ENCODE data around the gene RPP25.
A peak's percentile ranks its signal among the peaks of the same experiment; 100 is the strongest.
"Not testable (repeated sequence)": the region's sequence is repeated elsewhere in the genome, so short reads cannot be mapped to it uniquely, and the experiment has no call there.

RPP25 gene

DNA sequence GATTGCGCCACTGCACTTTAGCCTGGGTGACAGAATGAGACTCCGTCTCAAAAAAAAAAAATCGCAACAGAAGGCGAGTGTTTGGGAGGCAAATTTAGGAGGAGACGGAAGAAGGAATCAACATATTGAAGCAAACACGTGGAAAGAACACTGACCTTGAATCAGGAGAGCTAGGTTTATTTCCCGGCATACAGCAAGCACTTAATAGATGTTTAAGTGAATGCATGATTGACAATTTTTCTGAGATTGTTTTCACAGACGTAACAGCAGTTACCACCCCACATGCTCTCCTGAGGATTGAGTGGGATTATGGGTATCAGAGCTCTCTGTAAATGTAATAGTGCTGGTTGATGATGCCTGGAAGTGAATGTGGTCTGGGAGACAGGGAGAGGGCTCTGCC lies 5.6 kb upstream of the RPP25 start:
- no peak for DNase-seq

DNA sequence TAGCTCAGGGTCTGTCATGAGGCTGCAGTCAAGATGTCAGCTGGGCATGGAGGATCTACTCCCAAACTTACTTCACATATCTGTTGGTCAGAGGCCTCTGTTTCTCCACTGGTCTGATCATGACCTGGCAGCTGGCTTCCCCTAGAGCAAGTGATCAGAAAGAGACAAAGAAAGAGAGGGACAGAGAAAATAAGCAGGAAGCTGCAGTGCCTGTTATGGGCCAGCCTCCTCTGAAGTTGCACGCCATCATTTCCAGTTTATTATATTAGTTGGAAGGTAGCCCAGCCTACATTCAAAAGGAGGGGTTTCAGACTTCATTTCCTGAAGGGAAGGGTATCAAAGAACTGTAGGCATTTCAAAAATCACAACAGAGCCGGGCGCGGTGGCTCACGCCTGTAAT lies 5.0 kb upstream of the RPP25 start:
- DNase-seq = no peak

DNA sequence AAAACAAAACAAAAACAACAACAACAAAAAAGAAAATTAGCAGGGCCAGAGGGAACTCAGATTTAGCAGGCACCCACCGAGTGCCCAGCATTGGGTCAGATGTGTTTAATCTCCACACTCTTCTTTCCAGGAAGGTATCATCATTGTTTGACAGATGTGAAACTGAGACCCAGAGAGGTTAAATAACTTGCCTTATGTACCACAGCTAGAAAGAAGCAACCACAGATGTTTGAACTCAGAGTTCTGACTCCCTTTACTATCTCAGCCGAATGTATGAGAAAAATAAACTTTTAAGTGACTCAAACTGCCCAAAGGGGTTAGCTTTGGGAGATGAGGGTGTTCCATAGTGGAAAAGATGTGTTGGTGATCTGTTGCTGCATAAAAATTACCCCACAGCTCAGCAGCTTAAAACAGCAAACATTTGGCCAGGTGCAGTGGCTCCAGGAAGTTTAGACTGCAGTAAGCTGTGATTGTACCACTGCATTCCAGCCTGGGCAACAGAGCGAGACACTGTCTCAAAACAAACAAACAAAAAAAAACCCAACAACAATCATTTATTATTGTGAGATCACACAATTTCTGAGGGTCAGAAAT lies 4.5 kb upstream of the RPP25 start:
- no peak for DNase-seq

DNA sequence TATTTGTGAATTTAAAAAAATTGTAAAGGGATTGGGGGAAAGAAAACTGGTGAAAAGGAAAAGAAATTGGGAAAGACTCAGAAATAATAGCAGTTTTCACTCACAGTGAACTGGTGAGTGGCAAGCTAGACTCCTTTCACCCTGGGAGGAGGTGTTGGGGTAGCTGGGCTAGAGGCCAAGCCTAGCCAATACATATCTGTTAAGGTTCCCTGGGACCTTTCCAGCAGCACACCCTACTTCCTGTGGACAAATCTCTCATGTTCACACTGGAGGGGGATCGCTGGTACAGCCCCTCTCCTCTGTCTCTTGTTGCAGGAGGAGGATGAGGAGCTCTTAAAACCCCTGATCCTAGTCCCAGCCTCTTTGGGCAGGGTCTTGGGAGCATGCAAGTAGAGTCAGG lies 3.7 kb upstream of the RPP25 start:
- no peak for DNase-seq

DNA sequence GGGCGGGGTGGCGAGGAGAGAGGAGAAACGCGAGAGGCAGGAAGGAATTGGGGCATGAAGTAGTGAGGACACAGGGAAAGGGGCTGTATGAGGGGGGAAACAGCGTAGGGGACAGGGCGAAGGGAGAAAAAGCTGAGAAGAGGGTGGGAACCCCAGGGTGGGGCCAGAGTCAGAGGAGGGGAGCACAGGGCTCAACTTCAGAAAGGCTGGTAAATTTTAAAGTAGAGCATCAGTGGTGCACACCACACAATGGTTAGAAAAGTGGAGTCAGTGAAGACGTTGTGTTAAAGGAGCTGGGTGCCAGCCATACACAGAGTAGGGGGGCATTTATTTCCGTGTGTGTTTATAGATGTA lies 3.0 kb upstream of the RPP25 start:
- DNase-seq = no peak

DNA sequence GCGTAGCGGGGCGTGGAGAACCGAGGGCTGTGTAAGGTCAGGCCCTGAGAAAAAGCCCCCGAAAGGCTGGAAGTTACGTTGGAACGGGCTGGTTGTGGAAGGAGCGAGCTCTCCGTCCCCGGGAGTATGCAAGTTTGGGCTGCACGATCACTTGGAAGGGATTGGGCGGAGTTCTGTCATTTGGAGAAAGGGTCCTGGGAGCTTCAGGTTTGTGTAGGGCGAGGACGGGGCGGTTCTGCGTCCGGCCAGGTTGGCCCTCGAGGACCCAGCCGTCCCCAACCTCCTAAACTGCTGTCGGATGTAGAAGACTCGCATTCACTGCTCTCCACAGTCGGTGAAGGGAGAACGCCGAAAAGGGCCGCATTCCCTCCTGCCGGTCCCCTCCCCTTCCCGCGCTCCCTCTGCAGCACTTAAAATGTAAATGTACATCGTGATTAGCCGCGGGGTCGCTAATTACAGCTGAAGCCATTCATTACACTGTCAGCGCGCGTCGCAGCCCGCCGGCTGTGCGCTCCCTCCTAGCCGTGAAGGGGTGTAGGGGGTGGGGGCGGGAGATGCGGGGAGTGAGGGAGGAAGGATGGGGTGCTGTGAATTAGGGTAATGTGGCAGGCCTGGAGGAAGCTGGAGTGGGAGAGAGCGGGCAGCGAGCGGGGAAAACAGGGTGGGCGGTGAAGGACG lies 2.5 kb upstream of the RPP25 start:
- DNase-seq = peak; percentile 56

DNA sequence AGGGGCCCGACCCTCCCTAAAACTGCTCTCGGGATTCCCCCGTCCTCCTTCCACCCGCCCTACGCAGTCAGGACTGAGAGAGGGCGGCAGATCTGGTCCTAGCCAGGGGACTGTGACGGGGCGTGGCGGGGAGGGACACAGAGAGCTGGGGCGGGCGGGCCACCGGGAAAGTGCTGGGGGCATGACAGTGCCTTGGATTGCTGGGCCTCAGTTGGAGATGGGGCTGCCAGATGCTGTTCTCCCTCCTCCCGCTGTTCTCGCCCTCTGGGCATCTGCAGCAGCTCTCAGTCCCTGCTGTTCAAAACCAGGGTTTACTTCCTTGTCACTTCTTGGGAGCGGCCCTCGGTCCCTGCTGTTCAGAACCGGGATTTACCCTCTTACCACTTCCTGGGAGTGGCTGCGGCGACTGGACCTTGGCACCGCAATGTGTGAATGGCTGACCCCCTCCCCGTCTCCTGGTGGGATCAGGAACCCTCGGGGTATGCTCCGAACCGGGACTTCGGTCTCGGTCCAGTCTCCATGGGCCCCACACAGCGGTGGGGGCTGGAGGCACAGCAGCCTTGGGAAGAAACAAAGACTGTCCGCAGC lies 1.8 kb upstream of the RPP25 start:
- DNase-seq = no peak

DNA sequence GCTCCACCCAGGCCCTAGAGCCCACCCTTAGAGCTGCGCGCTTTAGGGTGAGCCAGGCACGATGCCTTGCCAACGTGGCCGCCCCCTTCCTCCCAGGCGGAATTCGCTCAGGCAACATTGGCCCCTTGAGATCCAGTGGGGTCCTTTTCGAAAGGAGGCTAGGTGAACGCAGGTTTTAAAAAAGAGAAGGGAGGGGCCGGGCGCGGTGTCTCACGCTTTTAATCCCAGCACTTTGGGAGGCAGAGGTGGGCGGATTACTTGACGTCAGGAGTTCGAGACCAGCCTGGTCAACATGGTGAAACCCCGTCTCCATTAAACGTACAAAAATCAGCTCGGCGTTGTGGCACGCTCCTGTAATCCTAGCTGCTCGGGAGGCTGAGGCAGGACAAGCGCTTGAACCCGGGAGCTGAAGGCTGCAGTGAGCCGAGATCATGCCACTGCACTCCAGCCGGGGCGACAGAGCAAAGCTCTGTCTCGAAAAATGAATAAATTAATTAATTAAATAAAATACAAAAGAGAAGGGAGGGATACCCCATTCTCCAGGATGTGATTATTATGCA lies 984 bp upstream of the RPP25 start:
- DNase-seq = peak; percentile 44

DNA sequence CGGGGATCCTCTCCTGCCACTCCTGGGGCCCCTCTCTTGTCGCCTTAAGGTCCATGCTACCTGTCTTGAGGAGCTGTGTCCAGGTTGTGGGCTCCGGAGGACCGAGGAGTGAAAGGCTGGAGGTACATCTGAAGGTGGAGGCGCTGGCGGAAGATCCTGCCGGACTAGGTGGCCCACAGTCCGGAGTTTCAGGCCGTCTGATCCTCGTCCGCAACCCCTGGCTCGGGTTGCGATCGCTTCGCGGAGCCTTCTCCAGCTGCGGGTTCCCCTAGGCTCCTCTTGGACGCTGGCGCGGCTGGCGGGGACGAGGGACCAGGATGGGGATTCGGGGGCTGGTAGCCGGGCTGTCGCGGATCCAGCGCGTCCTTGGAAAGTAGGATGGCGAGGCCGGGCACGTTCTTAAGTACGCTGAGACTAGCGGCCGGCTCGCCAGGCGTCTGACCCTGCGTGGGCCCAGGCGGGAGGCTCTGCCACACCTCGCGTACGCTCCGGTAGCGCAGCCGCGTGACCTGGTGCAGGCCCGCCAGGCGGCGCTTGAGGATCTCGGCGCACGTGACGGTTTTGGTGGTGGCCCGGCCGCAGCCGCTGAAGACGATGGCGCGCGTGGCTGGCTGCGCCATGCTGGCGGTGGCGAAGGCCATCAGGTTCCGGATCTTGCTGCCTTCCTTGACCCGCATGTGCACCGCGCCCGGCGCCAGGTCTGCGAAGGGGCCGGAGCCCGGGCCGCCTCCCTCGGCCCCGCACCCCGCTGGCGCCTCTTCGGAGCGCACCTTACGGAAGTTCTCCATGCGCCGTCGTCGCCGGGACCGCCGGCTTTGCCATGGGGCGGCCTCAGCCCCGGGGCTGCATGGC lies 550 bp downstream of the RPP25 start:
- DNase-seq = no peak

DNA sequence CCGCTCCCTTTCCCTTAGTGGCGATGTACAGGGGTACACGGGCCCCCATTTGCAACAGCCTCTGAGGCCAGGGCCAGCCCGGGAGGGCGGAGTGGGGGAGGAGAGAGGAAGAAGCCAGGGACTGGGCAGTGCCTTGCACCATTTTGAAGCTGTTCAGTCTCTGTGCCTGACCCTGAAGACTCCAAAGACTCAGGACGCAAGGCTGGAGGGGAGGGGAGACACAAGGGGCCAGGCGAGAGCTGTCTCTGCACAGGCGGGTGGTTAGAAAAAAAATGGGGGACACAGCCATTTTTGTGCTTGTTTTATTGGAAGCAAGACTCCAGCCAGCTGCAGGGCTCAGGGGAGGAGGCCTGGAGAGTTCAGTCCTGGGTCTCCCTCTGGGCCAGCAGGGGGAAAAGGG lies 1.6 kb downstream of the RPP25 start:
- DNase-seq = no peak

DNA sequence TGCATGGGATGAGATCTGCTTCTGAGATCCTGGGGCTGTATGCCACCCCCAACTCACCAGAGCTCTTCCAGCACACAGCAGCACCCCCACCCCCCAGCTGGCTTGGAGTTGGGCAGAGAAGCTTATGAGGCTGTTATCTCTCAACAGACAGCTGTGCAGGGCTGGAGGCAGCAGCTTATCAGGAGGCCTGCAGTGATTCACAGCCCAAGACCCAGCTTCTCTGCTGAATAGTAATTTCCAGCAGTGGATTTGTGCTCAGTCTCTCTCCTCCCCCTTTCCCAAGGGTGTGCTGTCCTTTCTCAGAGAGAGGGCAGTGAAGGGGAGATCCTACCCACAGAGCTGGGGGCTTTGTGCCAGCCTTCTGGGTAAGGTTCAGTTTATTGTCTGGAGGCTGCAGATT lies 2.1 kb downstream of the RPP25 start:
- DNase-seq = no peak

DNA sequence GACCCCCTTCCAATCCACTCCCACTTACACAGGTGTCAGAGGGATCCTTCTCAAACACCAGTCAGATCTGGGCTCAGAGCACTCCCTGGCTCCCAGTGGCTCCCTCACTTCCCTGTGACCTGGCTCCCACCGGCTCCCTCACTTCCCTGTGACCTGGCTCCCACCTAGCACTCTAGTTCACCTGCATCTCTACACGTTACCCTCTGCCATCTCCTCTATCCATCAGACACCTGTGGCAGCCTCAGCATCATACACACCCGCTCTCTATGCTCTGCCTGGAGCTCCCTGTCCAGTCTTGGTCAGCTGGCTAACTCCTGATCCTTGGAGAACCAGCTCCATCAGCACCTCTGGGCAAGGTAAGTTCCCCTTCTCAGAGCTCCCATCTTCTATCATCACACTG lies 5.6 kb downstream of the RPP25 start:
- no peak for DNase-seq

DNA sequence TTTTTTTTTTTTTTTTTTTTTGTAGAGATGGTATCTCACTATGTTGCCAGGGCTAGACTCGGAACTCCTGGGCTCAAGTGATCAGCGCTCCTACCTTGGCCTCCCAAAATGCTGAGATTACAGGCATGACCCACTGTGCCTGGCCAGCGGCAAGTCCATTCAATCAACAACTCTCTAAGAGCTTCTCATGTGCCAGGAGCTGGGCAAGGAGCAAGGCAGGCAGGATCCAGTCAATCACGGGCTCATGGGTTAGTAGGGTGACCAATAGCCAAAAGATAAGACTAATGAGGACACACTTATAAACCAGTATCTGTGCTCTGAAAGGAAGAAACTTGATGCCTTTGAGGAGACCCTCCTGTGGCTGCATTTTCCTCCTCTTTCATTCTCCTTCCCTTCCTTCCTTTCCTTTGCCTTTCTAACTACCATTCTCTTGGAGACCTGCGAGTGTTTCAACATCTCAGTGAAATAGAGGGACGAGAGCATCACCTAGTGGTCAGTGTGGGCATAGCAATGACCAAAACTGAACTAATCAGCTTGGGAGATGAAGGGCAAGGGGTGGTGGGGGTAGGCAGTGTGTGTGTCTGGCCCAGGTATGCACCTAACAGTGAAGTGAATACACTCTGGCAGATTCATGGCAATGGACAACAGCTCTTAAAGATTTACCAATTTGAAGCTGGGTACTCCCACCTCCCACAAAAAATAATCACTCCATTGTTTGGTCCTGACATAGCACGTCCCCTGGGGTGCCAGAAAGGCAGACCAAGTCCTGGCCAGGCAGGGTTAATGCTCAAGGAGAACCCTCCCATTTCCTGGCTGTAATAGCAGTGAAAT lies 6.3 kb downstream of the RPP25 start:
- peak; percentile 60 for DNase-seq

DNA sequence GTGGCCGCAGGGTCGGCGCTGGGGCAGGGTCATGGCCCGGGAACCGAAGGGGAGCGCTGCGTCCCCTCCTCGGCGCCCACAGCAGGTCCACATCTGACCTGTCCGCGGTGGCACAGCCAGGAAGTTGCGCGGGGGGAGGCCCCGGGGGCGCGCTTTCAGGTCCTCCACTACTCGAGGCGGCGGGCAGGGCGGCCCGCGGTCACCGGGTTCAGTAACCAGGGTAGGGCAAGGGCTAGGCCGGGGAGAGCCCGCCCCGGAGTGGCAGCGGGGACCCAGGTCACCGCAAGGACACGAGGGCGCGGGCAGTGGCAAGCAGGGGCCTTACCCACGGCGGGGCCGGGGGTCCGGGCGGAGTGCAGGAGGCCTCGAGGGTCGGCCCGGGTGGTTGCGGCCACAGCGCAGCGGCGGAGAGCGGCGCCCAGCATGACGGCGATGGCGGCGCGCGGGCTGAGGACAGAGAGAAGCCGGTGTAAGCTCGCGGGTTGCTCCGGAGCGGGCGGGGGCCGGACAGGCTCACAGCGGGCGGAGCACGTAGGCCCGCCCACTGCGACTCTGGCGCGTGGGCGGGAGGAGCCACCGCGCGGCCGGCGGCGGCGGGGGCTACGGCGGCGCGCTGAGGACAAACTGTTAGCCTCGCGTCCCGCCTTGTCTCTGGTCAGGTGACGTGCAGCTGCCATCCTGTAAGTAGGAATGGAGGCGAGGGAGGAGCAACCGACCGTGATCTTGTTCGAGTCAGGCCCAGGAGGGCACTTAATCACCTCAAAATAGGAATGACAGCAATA lies 18.8 kb downstream of the RPP25 start, which contains the start of gene COX5A:
TSS of gene COX5A (minus strand) at position 484 of the 782 bp plus-strand sequence. CDS start at position 425, 59 bp downstream.
- DNase-seq = peak; percentile 95

DNA sequence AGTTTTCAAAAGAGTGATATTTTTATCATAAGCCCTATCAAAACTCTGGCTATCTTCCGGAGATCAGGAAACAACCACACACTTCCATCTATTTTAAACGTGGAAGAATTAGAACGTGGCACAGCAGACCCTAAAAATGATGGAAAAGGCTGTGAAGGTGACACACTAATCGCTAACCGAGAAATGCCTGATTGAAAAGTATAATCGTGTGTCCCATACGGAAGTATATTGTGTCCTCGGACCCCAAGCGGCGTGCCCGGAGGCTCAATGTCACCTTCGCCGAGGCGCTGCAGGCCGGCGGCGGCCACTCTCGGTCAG lies 19.3 kb downstream of the RPP25 start:
- DNase-seq = no peak

DNA sequence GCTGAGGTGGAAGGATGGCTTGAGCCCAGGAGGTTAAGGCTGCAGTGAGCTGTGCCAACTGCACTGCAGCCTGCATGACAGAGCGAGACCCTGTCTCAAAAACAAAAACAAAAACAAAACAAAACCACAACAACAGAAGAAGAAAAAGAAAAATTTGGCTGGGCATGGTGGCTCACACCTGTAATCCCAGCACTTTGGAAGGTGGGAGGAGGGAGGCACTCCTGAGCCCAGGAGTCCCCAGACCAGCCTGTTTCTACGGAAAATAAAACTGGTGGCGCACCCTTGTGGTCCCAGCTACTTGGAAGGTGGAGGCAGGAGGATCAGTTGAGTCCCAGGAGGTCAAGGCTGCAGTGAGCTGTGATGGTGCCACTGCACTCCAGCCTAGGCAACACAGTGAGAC lies 21.4 kb downstream of the RPP25 start:
- not testable (repeated sequence) for DNase-seq

DNA sequence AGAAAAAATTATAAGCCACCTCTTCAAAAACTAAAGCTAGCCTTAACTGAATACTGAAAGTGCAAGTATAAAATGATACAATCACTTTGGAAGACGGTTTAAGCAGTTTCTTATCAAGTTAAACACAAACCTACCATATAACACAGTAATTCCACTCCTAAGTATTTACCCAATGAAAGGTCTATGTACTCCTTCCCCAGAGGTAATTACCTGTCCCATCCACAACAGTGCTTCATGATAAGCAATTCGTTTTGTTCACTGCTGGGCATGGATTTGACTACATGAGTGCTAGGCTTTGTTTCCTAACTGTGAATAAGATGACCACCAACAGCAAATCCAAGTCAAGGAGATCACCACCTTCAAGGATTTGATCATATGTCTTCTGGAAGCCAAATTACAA lies 23.0 kb downstream of the RPP25 start:
- DNase-seq = no peak

DNA sequence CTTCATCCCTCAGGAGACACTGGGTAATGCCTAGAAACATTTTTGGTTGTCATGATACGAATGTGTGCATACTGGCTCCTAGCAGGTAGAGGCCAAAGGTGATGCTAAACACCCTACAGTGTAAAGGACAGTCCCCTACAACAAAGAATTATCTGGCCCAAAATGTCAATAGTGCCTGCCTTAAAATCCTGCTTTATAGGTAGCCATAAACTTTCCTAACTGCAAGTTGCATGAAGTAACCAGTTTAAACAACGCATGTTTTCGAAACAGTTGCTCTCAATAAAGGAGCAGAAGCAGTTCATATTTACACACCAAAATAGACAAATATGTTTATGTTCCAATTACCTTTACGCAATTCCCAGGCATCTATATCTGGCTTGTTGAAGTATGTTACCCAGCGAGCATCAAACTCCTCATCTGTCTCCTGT lies 27.8 kb downstream of the RPP25 start:
- DNase-seq = no peak

DNA sequence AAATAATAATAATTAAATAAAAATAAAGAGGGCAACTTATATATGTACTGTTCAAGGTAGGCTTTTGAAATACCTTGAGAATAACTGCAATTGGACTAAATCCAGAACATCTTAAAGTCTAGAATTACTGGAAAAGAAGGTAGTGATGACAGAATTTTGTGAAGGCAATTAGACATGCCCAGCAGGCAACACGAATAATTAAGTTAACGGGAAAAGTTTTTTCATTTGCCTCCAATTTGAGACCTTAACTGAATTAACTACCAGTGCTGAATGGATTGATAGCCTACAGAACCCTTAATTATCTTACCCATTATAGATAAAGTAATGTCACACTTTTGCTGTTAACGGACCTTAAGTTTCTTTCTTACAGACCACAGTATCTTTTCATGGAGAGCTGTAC lies 32.0 kb downstream of the RPP25 start:
- DNase-seq = no peak

DNA sequence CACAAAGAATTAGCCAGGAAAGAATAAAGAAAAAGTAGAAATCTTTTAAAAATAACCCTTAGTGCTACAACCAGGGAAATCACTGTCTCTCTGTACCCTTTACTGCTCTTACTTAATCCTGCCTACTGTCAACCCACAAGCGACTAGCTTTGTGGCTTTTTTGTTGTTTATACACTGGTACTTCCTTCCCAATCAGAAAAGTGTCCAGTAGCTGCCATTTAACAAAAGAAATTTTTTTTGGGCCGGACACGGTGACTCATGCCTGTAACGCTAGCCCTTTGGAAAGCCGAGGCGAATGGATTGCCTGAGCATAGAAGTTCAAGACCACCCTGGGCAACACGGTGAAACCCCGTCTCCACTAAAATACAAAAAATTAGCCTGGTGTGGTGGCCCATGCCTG lies 36.1 kb downstream of the RPP25 start:
- DNase-seq = no peak

DNA sequence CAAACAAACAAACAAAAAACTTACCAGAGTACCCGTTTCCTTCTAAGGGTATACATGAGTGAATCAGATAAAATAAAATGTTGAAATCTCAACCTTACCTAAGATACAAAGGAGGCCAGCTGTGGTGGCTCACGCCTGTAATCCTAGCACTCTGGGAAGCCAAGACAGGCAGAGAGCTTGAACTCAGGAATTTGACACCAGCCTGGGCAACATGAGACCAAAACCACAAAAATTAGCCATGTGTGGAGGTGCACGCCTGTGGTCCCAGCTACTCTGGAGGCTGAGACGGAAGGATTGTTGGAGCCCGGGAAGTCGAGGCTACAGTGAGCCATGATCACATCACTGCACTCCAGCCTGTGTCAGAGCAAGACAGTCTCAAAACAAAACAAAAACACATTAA lies 38.9 kb downstream of the RPP25 start:
- DNase-seq = no peak

DNA sequence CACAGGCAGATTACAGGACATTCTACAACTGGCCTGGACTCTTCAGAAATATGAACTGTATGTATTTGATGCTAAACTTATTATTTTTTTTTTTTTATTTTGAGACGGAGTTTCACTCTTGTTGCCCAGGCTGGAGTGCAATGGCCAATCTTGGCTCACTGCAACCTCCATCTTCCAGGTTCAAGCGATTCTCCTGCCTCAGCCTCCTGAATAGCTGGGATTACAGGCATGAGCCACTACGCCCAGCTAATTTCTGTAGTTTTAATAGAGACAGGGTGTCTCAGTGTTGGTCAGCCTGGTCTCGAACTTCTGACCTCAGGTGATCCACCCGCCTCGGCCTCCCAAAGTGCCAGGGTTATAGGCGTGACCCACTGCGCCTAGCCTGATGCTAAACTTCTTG lies 42.8 kb downstream of the RPP25 start:
- not testable (repeated sequence) for DNase-seq

Measured in NCI-H1436 (cell line).